ENCODE measurements around the gene TNS1.
"Not testable (repeated sequence)": the region's sequence is repeated elsewhere in the genome, so short reads cannot be mapped to it uniquely, and the experiment has no call there.

Gene TNS1

DNA sequence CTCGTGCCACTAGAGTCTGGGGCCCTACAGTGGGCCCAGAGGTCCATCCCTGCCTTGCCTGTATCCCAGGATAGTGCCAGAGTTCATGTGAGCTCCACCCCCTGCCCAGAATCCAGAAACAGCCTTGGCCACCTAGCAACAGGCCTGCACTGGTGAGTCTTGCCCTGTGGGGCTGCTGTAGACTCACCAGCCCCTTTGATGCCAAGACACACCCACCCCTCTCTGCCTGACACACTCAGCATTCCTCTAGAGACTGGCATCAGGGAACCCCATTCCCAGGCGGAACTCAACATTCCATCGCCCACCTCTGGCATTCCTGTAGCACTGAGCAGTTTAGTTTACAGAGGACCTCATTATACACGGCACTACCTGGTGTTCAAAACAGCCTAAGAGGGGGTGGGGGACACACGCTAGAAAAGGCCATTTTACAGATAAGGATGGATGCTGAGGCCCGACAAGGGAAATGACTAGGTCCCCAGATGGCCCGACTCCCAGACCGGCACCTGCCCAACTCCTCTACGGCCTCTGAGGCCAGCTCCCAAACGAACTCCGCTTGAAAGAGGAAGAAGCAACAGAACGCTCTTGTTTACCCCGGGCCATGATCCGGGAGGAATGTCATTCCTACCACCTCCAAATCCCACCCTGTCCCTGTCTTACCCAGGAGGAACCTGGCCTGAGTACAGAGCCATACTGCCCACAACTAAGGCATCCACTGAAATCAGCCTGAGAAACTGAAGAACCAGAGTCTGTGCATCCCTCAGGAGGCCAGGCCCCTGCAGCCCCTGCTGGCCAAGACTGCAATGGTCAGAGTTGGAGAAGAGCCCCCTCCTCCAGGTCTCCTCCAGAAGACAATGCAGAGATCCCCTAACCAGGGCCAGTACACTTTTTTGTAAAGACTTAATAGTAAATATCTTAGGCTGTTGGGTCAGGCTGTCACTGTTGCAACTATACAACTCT is 180.2 kb downstream of the TNS1 start:
- no peak for DNase-seq (ENCODE audit: extremely low read depth in 1 of 2, low read depth in 1 of 2)

DNA sequence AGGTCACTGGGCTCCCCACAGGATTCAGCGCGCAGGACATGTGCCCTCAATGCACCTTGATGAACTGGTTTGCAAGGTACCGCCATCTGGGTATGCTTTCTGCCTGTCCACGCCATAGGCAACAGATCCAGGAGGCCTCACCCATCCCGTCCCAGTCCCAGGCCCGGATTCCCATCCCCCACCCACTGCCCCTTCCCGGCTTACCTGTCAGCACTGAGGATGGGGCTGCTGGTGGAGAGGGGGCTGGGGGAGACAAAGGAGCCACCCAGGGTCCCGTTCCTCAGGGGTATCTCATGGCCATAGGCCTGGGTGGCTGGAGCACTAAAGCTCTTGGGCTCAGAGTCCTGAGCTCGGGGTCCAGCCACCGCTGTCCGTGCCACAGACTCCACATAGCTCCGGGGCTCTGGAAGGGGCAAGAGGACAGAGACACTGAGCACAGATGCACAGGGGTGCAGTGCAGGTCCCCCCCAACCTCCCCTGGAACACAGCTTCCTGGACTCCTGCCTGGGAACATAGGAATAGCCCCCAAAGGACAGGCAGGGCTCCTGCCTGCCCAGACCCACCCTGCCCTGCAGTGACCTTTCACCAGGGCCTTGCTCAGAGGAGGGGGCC is 181.2 kb downstream of the TNS1 start:
- DNase-seq (ENCODE audit: extremely low read depth in 1 of 2, low read depth in 1 of 2) = no peak

DNA sequence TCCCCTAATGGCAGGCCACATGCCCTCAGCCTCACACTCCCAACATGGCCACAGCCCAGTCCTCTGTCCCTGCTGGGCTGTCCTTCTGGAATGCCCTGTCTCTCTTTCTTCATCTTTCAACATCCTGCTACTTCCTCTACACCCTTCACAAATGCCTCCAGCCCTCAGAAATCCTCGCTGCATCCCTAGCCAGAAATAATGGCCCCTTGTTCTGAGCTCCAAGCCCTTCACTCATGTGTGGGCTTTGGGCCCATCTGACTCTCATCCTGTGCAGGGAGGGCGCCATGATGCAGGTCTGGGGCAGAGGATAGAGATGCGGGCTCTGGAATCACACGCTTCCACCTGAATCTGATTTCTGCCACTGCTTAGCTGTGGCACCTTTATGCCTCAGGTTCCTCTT is 181.9 kb downstream of the TNS1 start:
- no peak for DNase-seq (ENCODE audit: extremely low read depth in 1 of 2, low read depth in 1 of 2)

DNA sequence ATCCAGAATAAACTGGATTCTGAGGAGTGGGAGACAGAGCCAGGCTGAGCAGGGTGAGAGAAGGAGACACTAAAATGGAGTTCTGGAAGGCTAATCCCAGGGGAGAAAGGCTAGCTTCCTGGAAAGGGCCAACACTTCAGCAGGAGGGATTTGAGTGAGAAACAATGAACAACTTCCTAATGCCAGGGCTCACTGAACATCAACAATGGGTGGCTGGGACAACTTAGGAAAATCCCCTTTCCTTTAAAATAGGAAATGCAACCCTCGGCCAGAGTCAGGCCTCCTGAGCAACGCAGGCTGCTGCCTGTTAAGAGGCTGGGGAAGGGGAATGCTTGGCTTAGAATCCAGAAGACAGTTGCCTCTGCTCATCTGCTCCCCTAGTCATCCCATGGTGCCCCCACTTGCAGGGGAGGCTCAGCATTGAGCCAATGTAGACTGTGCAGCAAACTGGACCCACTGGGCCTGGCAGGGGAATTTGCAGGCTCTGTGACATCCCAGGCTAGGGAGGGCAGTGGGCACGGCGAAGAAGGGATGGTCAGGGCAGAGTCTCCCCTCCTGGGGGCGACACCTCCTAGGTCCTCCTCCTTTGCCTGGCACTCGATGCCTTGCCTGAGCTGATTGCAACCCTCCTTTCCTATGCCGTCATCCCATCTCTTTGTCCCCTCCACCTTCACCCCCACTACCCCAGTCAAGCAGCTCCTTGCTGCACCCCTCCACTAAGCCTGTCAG is 182.5 kb downstream of the TNS1 start:
- no peak for DNase-seq (ENCODE audit: extremely low read depth in 1 of 2, low read depth in 1 of 2)

DNA sequence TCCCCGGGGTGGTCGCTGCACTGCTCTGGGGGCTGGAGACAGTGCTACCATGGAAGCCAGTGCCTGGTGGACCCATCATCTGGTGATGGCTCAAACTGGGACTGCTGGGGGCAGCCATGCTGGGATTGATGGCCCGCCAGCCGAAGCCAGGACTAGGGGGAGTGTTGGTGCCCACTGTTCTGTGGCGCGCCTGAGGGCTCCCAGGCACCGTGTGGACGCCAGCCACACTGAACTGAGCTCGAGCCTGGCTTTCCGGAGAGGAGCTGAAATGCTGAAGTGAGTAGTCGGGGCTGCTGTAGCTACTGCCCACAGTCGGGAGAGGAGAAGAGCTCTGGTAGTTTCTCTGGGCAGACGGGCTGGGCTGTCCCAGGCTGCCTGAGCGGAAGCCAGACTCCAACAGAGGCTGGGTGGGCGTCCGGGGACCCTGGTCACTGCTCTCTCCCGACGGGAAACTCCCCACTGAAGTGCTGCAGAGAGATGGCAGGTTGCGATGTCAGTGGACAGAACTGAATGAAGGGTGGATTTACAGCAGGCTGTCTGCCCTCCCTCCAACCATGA is 184.4 kb downstream of the TNS1 start:
- DNase-seq (ENCODE audit: extremely low read depth in 1 of 2, low read depth in 1 of 2) = no peak

DNA sequence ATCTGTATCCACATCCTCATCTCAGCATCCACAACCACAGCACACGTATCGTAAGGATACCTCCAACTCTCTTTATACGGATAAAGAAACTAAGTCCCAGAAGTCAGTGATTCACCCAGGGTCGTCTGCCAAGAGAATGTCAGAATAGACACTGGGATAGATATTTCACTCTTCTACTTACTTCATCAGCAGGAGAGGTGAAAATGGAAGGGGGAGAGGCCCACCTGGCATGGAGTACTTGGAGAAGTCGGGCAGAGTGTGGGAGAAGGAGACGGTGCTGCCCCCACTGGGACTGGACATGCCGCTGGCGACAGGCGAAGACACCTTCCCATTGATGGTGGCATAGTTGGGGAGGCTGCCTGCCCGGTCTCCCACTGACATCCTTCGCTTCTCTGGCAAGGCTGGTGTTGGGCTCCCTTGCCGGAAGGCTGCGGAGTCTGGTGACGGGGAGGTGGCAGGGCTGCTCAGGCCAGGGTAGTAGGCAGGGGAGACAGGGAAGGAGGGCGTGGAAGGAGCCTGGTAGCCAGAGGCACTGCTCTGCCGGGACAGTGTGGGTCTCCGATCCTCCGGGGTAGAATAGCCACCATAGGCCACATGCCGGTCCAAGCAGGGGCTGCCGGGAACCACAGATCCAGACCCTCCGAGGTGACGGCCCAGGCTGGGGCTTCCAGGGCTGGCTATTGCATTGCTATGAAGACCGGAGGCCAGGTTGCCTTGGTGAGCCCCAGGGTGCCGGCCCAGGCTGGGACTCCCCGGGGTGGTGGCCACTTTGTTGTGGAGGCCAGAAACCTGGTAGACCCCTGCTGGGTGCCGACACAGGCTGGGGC is 185.1 kb downstream of the TNS1 start:
- DNase-seq (ENCODE audit: extremely low read depth in 1 of 2, low read depth in 1 of 2) = no peak

DNA sequence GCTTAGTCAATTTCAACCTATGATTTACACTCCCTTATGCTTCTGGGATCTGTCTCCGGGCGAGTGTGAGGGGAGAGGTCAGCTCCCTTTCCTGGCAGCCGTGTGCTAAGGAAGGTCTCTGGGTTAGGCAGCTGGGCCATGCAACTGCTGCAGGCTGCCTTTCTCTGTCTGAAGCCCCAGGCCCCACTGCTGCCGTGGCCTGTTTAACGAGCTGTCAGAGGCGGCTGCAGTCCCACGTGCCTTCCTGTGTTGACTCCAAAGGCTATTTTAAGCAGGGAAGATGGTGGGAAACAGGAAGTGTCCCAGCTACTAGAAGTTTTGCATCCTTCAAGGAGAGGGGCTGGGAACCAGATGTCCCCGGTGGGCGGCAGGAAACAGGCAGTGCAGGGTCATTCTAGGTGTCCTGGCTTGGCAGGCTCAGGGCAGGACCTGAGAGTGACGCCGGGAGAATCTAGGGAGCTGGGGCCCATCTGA is 186.4 kb downstream of the TNS1 start:
- no peak for DNase-seq (ENCODE audit: extremely low read depth in 1 of 2, low read depth in 1 of 2)

DNA sequence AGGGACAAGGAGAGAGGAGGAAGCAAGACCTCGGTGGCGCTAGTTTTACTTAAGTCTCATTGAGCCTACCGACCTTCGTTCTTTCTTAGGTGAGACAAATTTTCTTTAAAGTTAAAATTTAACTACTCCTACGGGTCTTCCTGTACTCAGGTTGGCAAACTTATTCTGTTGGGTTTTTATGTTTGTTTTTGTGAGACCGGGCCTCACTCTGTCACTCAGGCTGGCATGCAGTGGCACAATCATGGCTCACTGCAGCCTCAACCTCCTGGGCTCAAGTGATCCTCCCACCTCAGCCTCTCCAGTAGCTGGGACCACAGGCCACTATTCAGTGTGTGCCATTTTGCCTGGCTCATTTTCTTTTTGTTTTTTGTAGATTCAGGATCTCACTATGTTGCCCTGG is 189.0 kb downstream of the TNS1 start:
- no peak for DNase-seq (ENCODE audit: extremely low read depth in 1 of 2, low read depth in 1 of 2)

DNA sequence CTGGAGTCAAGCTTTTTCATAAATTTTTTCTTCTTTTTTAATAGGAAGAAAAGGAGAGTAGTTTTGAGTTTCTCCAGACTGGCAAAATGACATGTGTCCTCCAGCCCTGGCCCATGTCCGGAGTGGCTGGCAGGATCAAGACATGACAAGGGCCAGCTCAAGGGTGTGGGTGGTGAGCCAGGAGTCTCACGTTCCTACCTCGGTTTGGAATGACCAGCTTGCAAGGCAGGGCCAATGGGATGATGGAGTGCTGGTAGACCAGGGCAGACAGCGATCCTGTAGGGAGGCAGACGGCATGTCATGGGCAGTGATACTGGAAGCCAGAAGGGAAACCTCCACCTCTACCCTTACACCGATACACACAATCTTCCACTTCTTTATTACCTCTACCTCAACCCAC is 190.6 kb downstream of the TNS1 start:
- DNase-seq (ENCODE audit: extremely low read depth in 1 of 2, low read depth in 1 of 2) = no peak

DNA sequence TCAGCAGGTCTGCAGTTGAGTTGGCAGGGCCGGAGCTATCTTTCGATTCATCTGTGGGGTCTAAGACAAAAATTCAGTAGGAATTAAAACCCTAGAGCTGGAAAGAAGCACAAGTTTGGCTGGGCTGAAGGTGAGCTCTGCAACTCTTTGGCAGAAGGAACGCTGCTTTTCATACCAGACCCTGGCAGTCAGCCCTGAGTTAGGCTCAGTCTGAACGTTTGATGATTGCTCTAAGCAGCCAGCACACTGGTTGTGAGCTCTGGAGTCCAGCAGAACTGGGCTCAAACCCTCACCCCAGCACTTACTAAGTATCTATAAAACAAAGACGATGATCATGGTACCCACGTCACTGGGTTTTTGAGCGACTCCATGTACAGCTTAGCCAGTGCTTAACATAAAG is 192.5 kb downstream of the TNS1 start:
- DNase-seq (ENCODE audit: extremely low read depth in 1 of 2, low read depth in 1 of 2) = no peak

DNA sequence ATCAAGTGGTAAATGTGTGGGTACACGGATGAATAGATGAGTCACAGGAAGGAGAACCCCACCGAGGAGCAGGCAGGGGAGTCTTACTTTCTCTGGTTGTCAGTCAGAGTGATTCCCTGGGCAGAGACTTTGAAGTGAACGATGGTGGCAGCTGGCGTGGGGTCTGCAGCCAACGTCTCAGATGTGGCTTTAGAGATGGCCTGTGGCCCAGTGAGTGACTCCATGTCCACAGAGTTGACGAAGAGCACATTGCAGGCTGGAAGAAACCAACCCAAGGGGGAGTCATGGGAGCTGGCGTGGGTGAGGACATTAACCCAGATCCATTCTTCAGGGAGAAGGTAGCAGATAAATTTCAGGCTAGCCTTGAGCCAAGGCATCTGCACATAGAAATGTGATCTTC is 193.1 kb downstream of the TNS1 start:
- DNase-seq (ENCODE audit: extremely low read depth in 1 of 2, low read depth in 1 of 2) = no peak

DNA sequence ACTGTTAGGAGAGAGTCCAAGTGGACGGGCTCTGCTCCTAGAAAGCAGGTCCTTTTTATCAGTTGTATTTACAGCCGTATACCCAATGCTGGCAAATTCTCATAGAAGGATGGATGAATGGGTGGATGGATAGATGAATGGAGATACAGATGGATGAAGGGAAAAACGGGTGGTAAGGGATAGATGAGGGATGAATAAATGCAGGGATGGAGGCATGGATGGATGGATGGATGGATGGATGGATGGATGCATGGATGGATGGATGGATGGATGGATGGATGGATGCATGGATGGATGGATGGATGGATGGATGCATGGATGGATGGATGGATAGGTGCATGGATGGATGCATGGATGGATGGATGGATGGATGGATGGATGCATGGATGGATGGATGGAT is 193.8 kb downstream of the TNS1 start:
- DNase-seq (ENCODE audit: extremely low read depth in 1 of 2, low read depth in 1 of 2) = not testable (repeated sequence)

DNA sequence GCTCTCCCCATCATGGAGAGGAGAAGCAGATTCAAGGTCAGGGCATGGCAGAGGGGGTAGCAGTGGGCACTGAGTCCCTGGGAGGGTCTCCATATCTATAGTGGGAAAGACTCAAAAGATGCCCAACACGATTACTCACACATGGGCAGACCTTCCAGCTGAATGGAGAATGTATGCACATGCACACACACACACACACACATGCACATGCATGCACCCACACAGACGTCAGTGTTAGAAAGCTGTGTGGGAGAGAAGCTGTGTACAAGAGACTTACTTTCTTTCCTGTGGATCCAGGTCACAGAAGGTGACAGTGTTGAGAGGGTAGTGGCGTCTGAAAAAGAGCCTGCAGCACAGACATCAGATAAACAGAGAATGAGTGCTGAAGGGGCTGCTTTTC is 194.5 kb downstream of the TNS1 start:
- no peak for DNase-seq (ENCODE audit: extremely low read depth in 1 of 2, low read depth in 1 of 2)

DNA sequence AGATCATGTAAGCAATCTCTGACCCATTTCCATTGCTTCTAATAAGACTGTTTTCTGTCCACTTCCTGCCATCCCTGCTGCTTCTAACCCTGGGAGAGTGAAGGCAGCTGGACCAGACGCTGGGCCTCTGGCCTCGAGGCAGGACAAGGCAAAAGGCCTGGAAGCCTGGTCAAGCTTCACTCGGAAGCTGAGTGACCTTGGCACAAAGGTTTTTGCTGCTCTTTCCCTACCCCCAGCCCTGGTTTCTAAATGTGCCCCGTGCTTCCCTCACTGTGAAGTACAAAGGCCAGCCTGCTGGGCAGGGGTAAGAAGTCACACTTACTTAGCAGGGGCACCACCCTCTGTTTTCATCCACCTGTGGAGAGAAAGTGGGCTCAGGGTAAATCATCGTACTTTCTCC is 195.0 kb downstream of the TNS1 start:
- no peak for DNase-seq (ENCODE audit: extremely low read depth in 1 of 2, low read depth in 1 of 2)

DNA sequence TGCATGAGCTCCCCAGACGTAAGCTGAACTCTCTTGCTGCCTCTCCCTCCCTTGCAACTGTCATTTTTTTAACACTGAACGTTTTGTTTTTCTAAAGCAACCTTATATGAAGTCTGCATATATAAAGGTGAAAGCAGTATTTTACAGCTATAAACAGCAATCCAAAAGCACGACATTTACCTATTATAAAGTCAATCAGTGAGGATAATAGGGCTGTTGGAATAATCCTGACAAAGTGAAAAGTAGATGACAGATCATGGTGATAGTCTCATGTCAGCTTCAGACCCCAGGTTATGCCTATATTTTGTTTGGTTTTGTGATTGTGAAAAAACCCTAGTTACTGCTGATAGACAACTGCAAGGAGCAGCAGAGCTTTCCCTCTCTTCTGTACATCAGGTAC is 195.8 kb downstream of the TNS1 start:
- no peak for DNase-seq (ENCODE audit: extremely low read depth in 1 of 2, low read depth in 1 of 2)

DNA sequence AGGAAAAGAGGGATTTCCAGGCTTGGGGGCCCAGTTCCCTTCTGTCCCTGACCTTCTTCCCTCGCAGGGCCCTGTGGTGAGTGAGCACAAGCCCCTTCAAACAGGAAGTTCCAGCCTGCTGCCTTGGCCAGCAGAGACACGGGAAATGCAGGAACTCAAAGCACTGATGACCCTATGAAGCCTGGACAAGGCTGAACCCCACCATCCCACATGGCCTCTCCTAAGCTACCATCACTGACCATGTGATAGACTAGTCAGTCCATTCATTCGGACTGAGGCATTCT is 196.4 kb downstream of the TNS1 start:
- no peak for DNase-seq (ENCODE audit: extremely low read depth in 1 of 2, low read depth in 1 of 2)

DNA sequence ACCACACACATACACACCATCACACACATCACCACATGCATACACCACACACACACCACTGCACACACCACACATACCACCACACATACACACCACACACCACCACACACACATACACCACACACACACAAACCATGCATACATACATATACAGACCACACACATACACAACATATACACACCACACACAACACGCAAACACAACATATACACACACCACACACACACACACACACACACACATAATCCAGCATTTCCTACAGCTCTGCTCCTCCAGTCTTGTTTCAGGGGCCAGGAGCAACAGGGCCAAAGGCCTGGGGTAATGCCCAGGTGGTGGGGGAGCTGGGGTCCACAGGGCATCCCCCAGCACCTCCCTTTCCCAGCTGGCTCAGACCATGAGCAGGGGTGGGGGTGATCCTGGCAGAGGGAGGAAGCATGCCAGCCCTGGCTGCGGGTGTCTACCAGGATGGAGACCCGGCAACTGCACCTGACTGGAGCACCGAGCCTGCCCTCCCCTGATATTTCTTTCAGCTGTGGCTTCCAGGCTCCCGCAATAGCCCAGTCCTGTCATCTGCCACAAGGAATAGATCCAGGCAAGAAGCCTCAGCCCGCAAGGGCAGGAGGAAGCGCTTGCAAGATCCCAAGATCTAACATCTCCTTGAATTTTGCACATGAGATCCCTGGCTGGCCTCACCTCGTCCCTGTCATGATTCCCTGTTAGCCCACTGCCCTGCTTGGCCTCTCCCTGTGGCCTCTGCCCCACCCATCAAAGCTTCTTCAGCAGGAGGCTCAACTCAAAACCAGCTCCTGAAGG is 196.9 kb downstream of the TNS1 start:
- no peak for DNase-seq (ENCODE audit: extremely low read depth in 1 of 2, low read depth in 1 of 2)

DNA sequence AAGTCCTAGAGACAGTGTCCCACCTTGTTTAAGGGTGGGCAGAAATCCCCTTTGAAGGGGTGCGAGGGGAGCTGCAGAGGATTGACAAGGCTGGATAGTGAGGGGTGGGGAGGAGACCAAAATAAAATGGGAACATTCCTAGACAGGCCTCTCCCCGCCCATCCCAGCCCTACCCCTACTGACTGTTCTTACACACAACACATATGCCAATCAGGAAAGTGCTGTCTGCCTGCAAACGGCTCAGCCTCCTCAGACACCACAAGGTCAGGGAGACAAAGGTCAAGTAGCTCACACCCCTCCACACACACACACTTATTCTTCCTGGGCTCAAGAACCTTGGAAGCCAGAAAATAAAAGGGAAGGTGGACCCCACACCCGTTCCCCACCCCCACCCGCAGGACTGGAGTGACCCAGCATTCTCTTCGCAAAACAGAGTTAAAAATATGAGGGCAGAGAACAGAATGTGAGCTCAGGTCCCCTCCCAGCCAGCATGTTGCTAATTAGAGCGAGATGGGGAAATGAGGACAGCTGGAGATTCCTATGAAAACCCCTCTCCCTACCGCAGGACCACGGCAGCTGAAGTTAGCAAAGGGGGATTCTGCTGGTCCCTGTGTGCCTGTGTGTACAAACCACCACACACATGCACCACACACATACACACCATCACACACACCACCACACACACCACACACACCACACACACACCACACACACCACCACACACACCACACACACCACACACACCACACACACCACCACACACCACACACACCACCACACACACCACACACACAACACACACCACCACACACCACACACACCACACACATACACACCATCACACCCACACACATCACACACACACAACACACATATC is 197.8 kb downstream of the TNS1 start:
- DNase-seq (ENCODE audit: extremely low read depth in 1 of 2, low read depth in 1 of 2) = no peak

DNA sequence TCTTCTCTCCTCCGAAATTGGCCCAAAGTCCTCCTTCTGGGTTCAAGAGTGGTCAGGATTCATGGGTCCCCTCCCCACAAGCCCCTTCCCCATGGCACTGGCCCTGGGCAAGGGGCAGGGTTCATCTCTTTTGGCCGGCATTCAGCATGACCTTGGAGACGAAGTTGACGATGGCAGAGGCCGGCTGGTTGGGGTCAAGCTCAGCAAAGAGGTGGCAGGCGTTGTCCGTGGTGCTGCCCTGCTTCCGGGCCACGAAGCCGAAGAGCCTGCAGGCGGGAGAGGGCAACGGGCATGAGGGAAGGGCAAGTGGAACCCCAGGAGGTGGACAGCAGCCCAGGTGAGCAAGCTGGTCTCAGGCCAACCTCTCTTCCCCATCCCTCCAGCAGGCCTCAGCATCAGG is 198.5 kb downstream of the TNS1 start:
- no peak for DNase-seq (ENCODE audit: extremely low read depth in 1 of 2, low read depth in 1 of 2)
